ENCODE data around the gene ITPR3.

ITPR3 gene

GRCh38 chr6:33661106-33661838 lies 40.1 kb downstream of the ITPR3 start:
- no peak for DNase-seq (ENCODE audit: low read depth)
- H3K4me3 ChIP-seq (ENCODE audit: low read depth, low read length) = no peak overlapping the region

GRCh38 chr6:33662318-33662717 lies 41.2 kb downstream of the ITPR3 start:
- no peak overlapping the region for H3K4me3 ChIP-seq (ENCODE audit: low read depth, low read length)
- DNase-seq (ENCODE audit: low read depth) = no peak

DNA sequence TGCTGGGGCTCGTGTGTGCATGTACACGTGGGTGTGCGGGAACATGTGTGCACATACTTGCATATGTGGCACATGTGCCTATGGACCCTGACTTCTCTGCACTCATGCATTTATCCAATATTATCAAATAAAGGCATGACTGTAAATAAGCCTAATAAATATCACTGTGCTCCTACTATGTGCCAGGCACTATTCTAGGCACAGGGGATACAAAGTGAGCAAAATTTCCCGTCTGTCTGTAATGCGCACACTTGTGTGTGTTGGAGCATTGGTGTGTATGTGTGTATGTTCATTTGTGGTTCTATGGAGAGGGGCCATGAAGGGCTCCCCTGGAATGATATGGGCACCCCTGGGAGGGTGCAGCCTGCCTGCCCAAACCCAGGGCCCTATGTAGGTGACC lies 41.9 kb downstream of the ITPR3 start:
- DNase-seq (ENCODE audit: low read depth) = no peak
- H3K4me3 ChIP-seq (ENCODE audit: low read depth, low read length) = no peak overlapping the region

- no peak overlapping the region for H3K4me3 ChIP-seq (ENCODE audit: low read depth, low read length)
- DNase-seq (ENCODE audit: low read depth) = no peak
Observed at GRCh38 chr6:33663727-33664449, 42.8 kb downstream of the ITPR3 start.

- no peak overlapping the region for H3K4me3 ChIP-seq (ENCODE audit: low read depth, low read length)
- DNase-seq (ENCODE audit: low read depth) = no peak
Observed at GRCh38 chr6:33664506-33665057, 43.5 kb downstream of the ITPR3 start.

DNA sequence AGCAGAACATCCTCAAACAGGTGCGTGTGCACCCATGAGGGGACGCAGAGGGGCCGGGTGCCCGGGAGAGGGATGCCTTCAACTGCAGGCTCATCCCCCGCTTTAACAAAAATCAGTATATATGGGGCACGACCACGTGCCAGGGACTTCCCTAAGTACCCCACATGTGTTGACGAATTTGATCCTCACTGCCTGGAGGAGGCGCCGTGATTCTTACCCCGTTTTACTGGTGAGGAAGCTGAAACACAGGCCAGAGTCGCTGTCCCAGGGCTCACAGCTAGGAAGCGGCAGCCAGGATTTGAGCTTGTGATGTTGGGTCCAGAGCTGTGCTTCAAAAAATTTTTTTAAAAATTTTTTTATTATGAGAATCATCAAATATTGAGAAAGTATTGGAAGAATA lies 44.8 kb downstream of the ITPR3 start:
- no peak overlapping the region for H3K4me3 ChIP-seq (ENCODE audit: low read depth, low read length)
- DNase-seq (ENCODE audit: low read depth) = no peak

DNA sequence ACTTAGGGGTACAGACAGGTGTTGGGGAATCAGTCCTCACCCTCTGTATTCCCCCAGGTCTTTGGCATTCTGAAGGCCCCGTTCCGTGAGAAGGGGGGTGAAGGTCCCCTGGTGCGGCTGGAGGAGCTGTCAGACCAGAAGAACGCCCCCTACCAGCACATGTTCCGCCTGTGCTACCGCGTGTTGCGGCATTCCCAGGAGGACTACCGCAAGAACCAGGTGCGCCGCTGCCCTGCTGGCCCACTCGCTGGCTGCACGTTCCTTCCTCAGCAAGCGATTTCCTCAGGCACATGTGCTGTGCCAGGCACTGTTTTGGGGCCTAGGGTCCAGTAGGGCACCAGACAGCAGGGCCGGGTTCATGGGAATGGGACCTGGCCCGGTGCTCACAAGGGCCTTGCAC lies 46.0 kb downstream of the ITPR3 start:
- DNase-seq (ENCODE audit: low read depth) = no peak
- no peak overlapping the region for H3K4me3 ChIP-seq (ENCODE audit: low read depth, low read length)

GRCh38 chr6:33667776-33668175 lies 46.7 kb downstream of the ITPR3 start:
- H3K4me3 ChIP-seq (ENCODE audit: low read depth, low read length) = no peak overlapping the region
- no peak for DNase-seq (ENCODE audit: low read depth)

GRCh38 chr6:33668328-33668727 lies 47.2 kb downstream of the ITPR3 start:
- no peak overlapping the region for H3K4me3 ChIP-seq (ENCODE audit: low read depth, low read length)
- no peak for DNase-seq (ENCODE audit: low read depth)

GRCh38 chr6:33668914-33669313 lies 47.8 kb downstream of the ITPR3 start:
- no peak overlapping the region for H3K4me3 ChIP-seq (ENCODE audit: low read depth, low read length)
- no peak for DNase-seq (ENCODE audit: low read depth)

- no peak for DNase-seq (ENCODE audit: low read depth)
- no peak overlapping the region for H3K4me3 ChIP-seq (ENCODE audit: low read depth, low read length)
Observed at GRCh38 chr6:33670086-33670660, 49.1 kb downstream of the ITPR3 start.

GRCh38 chr6:33670971-33671743 lies 50.0 kb downstream of the ITPR3 start:
- no peak for DNase-seq (ENCODE audit: low read depth)
- H3K4me3 ChIP-seq (ENCODE audit: low read depth, low read length) = no peak overlapping the region

- H3K4me3 ChIP-seq (ENCODE audit: low read depth, low read length) = no peak overlapping the region
- DNase-seq (ENCODE audit: low read depth) = no peak
Observed at GRCh38 chr6:33671744-33672072, 50.6 kb downstream of the ITPR3 start.

DNA sequence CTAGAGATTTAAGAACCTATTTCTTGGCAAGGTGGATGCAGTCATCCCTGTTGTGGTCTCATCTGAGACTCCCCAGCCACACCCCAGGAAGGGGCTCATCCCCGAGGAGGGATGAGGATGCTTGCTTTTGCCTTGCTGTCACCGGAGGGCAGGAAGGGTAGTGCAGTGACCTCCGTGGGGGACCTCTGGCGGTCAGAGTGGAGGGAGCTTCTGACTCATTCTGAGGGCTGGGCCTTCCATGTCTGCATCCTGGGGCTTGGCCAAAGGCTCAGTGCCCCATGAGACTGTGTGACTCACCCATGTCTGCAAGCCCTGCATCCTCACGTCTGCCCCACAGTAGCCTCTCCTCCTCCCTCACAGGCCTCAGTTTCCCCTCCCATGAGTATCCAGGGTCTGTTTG lies 51.7 kb downstream of the ITPR3 start:
- peak; percentile 86 for DNase-seq (ENCODE audit: low read depth)
- H3K4me3 ChIP-seq (ENCODE audit: low read depth, low read length) = no peak overlapping the region

DNA sequence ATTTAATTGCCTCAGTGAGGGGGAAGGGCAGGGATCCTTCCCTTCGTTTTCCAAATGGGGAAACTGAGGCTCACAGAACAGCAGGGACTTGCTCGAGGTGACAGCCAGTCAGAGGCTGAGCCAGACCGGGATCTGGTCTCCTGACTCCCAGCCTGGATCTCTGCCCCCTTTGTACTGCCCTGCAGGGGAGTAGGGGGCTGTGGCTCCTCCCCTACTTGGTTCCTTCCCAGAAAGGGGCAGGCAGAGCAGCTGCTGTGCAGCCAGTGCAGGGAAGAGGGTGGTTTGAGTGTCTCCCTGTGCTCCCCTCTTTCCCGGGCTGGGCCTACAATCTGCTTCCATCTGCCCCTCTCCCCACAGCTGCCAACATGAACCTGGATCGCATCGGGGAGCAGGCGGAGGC lies 52.7 kb downstream of the ITPR3 start:
- no peak for DNase-seq (ENCODE audit: low read depth)

DNA sequence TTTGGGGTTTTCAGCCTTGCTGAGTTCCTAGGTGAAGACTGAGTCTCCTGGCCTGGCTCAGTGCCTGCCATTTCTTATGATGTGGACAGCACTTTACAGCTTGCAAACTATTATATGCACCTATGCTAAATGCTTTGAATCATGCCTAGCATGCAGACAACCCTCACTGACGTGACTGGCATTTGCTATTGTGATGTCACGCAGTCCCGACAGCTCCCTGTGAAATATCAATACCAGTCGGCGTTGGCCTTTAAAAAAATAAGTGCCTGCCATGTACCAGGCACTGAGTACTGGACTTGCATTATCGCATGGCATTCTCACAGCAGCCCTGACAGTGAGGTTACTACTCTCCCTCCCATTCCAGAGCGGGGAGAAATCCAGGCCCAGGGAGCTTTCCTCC lies 54.8 kb downstream of the ITPR3 start:
- no peak for DNase-seq (ENCODE audit: low read depth)

More for the DNA sequence above, 52.7 kb downstream of the ITPR3 start:
- H3K4me3 ChIP-seq (ENCODE audit: low read depth, low read length) = no peak overlapping the region

DNA sequence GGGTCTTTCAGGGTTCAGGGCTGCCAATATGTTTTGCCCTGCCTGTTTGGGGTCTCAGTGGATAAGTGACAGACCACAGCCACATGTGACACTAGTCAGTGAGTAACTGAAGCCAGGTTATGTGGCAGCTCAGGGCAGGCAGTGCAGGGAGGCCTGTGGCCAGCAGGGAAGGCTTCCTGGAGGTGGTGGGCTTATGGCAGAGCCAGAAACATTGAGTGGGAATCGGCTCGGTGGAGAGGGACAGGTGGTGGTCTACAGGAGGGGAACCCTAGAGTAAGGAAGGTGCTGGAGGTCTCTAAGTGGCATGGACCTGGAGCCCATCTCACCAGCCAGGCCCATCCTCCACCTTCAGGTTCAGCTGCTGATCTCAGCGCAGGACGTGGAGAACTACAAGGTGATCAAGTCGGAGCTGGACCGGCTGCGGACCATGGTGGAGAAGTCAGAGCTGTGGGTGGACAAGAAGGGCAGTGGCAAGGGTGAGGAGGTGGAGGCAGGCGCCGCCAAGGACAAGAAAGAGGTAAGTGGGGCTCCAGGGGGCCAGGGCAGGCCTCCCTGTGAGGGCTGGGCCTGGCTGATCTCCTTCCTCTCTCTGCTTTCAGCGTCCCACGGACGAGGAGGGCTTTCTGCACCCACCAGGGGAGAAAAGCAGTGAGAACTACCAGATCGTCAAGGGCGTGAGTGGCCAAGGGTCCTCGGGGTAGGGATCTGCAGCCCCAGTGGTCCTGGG lies 55.5 kb downstream of the ITPR3 start:
- H3K4me3 ChIP-seq (ENCODE audit: low read depth, low read length) = no peak overlapping the region
- no peak for DNase-seq (ENCODE audit: low read depth)

More for the DNA sequence above, 54.8 kb downstream of the ITPR3 start:
- H3K4me3 ChIP-seq (ENCODE audit: low read depth, low read length) = no peak overlapping the region

- DNase-seq (ENCODE audit: low read depth) = no peak
- H3K4me3 ChIP-seq (ENCODE audit: low read depth, low read length) = no peak overlapping the region
Observed at GRCh38 chr6:33677143-33677660, 56.1 kb downstream of the ITPR3 start.

GRCh38 chr6:33677689-33678088 lies 56.6 kb downstream of the ITPR3 start:
- DNase-seq (ENCODE audit: low read depth) = no peak
- no peak overlapping the region for H3K4me3 ChIP-seq (ENCODE audit: low read depth, low read length)
